Right lobe of liver (tissue), 6 donors: ENCODE measurements around the gene GID8. TPM values are rescaled to one million over a fixed set of nuclear protein-coding genes. Genes with fewer than 3 reads are reported as not detected.

Source experiments
- ATAC-seq, 4 donors: fragments of 200-7000 bp; cut with Tn5 transposase; one replicate each; pipeline ENCODE4 v1.9.1; 2020; ENCODE audit warnings: mild to moderate bottlenecking in 4 of 4, moderate library complexity in 4 of 4
- DNase-seq, 3 donors: peaks; one replicate each; pipeline ENCODE4 v3.0.0-alpha.2; 2020
- H3K27ac ChIP-seq, 3 donors: fragments of 200-600 bp; one replicate each; pipeline ENCODE4 v1.8.0; 2022
- H3K27me3 ChIP-seq, 2 donors: fragments of 200-600 bp; one replicate each; pipeline ENCODE4 v1.8.0; 2022
- H3K36me3 ChIP-seq, 4 donors: fragments of 200-600 bp; sonication (generic) in 1 of 4; one replicate each; pipeline versions ENCODE4 v1.5.1 to v1.8.0; 2017 to 2022; ENCODE audit warnings: control low read depth in 1 of 4
- H3K4me1 ChIP-seq, 4 donors: fragments of 200-600 bp; sonication (generic) in 1 of 4; one replicate each; pipeline versions ENCODE4 v1.5.1 to v1.8.0; 2017 to 2022; ENCODE audit warnings: control low read depth in 1 of 4
- H3K4me3 ChIP-seq, 3 donors: fragments of 200-600 bp; one replicate each; pipeline ENCODE4 v1.8.0; 2022
- H3K9me3 ChIP-seq, 4 donors: fragments of 200-600 bp; sonication (generic) in 1 of 4; one replicate each; pipeline versions ENCODE4 v1.5.1 to v1.8.0; 2017 to 2022; ENCODE audit warnings: control low read depth in 1 of 4
- POLR2A ChIP-seq: fragments of 450-650 bp; IDR thresholded peaks from one replicate; pipeline ENCODE4 v1.6.1; 2017; ENCODE audit warnings: antibody characterized with exemption, mild to moderate bottlenecking
- WGBS: methylation state at CpG from one replicate; pipeline ENCODE4 v1.1.6; 2018; ENCODE audit warnings: low coverage, low lambda C conversion rate; ENCODE audit not compliant: insufficient coverage; ENCODE audit errors: missing lambda C conversion rate; 5-methylcytosine and 5-hydroxymethylcytosine counted together
- intact Hi-C, 2 donors: fragments of 100-400 bp; cut with DNase I; formaldehyde crosslinking; loops; one replicate each; pipeline versions ENCODE4 v1.11.2 to v1.14.1; 2022
- total RNA-seq, 6 experiments: library from RNA; depleted of rRNA in 2 of 6; stranded (reverse); fragments of >200 nt in 2 of 6; fragmentation: NEBNext Ultra II Directional in 3 of 6; extraction: Animal tissue kit (Norgen Biotek cat#: 25700) in 3 of 6; gene quantifications; one replicate each; pipeline versions ENCODE4 v1.1.0 to v1.2.4, GENCODE V29; 2016 to 2023
- TF ChIP-seq, protein P1 (sequence below), 4 donors: fragments of 200-600 bp in 3 of 4; fragments of 450-650 bp in 1 of 4; IDR thresholded peaks; one replicate each; pipeline versions ENCODE4 v1.5.1 to v1.8.0; 2016 to 2022; ENCODE audit warnings: antibody characterized with exemption in 4 of 4, mild to moderate bottlenecking in 2 of 4
- donor health status: DM: no; HTN: yes; CAD: no.
- donor health status: DM: no; HTN: no; CAD: no.
- donor health status: DM: no; HTN: no; CAD: no.
- donor health status: DM: no; HTN: yes; CAD: no.
- donor health status: DM: no; HTN: yes; CAD: no.

The GID8 gene
- total RNA-seq, 6 experiments from 2014 or later: 12.6 to 18.9 (median 15.1) TPM

- Histone ChIP-seq H3K27ac (peak overlapping the region; percentile 97 to 98 (median 98)), H3K4me3 (peak overlapping the region; percentile 79 to 93 (median 86)), H3K27me3 (no peaks in the 10 kb centered on the region), H3K9me3 (no peaks in the 10 kb centered on the region), H3K36me3 (no peaks in the 10 kb centered on the region), H3K4me1 (peaks cover 0 to 79% (median 33%) of the 10 kb centered on the region in 4 donors)
- TF ChIP-seq, protein P1, sequence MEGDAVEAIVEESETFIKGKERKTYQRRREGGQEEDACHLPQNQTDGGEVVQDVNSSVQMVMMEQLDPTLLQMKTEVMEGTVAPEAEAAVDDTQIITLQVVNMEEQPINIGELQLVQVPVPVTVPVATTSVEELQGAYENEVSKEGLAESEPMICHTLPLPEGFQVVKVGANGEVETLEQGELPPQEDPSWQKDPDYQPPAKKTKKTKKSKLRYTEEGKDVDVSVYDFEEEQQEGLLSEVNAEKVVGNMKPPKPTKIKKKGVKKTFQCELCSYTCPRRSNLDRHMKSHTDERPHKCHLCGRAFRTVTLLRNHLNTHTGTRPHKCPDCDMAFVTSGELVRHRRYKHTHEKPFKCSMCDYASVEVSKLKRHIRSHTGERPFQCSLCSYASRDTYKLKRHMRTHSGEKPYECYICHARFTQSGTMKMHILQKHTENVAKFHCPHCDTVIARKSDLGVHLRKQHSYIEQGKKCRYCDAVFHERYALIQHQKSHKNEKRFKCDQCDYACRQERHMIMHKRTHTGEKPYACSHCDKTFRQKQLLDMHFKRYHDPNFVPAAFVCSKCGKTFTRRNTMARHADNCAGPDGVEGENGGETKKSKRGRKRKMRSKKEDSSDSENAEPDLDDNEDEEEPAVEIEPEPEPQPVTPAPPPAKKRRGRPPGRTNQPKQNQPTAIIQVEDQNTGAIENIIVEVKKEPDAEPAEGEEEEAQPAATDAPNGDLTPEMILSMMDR (IDR thresholded peaks at IDR 0.05): no peak
- TF ChIP-seq POLR2A: no peak
- ATAC-seq (no peak), DNase-seq (no peak)
- intact Hi-C loops: no loop called here
- 0% methylated on average over 4 of the region's 4 CpGs for WGBS
Observed at GRCh38 chr20:62925076-62925419, 12.9 kb upstream of the GID8 start.

- Histone ChIP-seq H3K4me3 (peak overlapping the region; percentile 79 to 93 (median 86)), H3K9me3 (no peaks in the 10 kb centered on the region), H3K4me1 (peaks cover 0 to 74% (median 32%) of the 10 kb centered on the region in 4 donors), H3K27me3 (no peaks in the 10 kb centered on the region), H3K36me3 (no peaks in the 10 kb centered on the region), H3K27ac (peak overlapping the region; percentile 97 to 98 (median 98))
- intact Hi-C loops: no loop called here
- ATAC-seq (peak in 1 of 4 donors; percentile 3), DNase-seq (peak in 2 of 3 donors; percentile 41 to 66)
- TF ChIP-seq, protein P1 (IDR thresholded peaks at IDR 0.05): no peak
- no peak for TF ChIP-seq POLR2A
- 1% methylated on average over 21 of the region's 63 CpGs for WGBS
Observed at GRCh38 chr20:62925420-62926228, 12.3 kb upstream of the GID8 start.

GRCh38 chr20:62926229-62927127 is 11.5 kb upstream of the GID8 start, which contains the start of gene DIDO1:
DIDO1 (minus strand) TSS chr20:62926505.
- intact Hi-C loops: no loop called here
- TF ChIP-seq POLR2A: peak; percentile 80
- TF ChIP-seq, protein P1 (IDR thresholded peaks at IDR 0.05): peak; percentile 72 to 86 (median 75)
- Histone ChIP-seq H3K27me3 (no peaks in the 10 kb centered on the region), H3K27ac (peak within 1 kb of the TSS; percentile 97 to 98 (median 98)), H3K4me1 (peaks cover 0 to 65% (median 26%) of the 10 kb centered on the region in 4 donors), H3K9me3 (no peaks in the 10 kb centered on the region), H3K36me3 (no peaks in the 10 kb centered on the region), H3K4me3 (peak within 1 kb of the TSS; percentile 79 to 93 (median 86))
- WGBS: 1% methylated on average over 24 of the region's 92 CpGs
- peak; percentile 70 to 82 (median 78) for ATAC-seq
- peak; percentile 94 to 96 (median 95) for DNase-seq

GRCh38 chr20:62927128-62927705 is 10.7 kb upstream of the GID8 start:
- no peak for DNase-seq
- Histone ChIP-seq H3K9me3 (no peaks in the 10 kb centered on the region), H3K4me3 (peak overlapping the region in 2 of 3 donors; percentile 86 to 93), H3K4me1 (peaks cover 0 to 58% (median 23%) of the 10 kb centered on the region in 4 donors), H3K27me3 (no peaks in the 10 kb centered on the region), H3K36me3 (no peaks in the 10 kb centered on the region), H3K27ac (peak overlapping the region in 2 of 3 donors; percentile 97 to 98)
- intact Hi-C loops: no loop called here
- WGBS: 79% methylated on average over 2 of the region's 12 CpGs
- ATAC-seq: no peak
- TF ChIP-seq POLR2A: no peak
- TF ChIP-seq, protein P1 (IDR thresholded peaks at IDR 0.05): no peak
